Measurements from ENCODE around the gene S100A1. TPM values are rescaled to one million over a fixed set of nuclear protein-coding genes. Genes with fewer than 3 reads are reported as not detected.
"Not testable (repeated sequence)": the region's sequence is repeated elsewhere in the genome, so short reads cannot be mapped to it uniquely, and the experiment has no call there.

The S100A1 gene
- 1 to 10 TPM; 2.4 to 8.3 (median 2.8) TPM for total RNA-seq

GRCh38 chr1:153627715-153628626, at the start of gene S100A1:
Gene S100A1 (plus strand): TSS chr1:153628434. CDS start chr1:153630522, 2,088 bp downstream.
- no peaks in the 10 kb centered on the region for H3K27me3 ChIP-seq
- peak within 1 kb of the TSS; percentile 60 to 91 (median 86) for H3K27ac ChIP-seq
- H3K9me3 ChIP-seq, result no peaks in the 10 kb centered on the region
- whole genome bisulfite sequencing, 2 donors (ENCODE audit: low coverage in 1 of 2), result 0 to 80% methylated on average over 1 of the region's 10 CpGs
- TF ChIP-seq POLR2A (IDR thresholded peaks at IDR 0.05) (no peak), EP300 (IDR thresholded peaks at IDR 0.05) (no peak), POLR2AphosphoS5 (IDR thresholded peaks at IDR 0.05) (no peak), CTCF (IDR thresholded peaks at IDR 0.05) (no peak)
- H3K4me1 ChIP-seq, result peaks cover 0 to 59% (median 15%) of the 10 kb centered on the region in 3 donors
- H3K36me3 ChIP-seq, result peaks cover 0 to 23% of the 10 kb centered on the region in 2 donors
- ATAC-seq, result peak; percentile 23
- H3K4me3 ChIP-seq, result peak within 1 kb of the TSS; percentile 46 to 61

GRCh38 chr1:153578490-153578889, 49.7 kb upstream of the S100A1 start:
- no peaks in the 10 kb centered on the region for H3K27me3 ChIP-seq
- H3K27ac ChIP-seq, result no peak overlapping the region
- H3K36me3 ChIP-seq, result no peaks in the 10 kb centered on the region
- H3K4me1 ChIP-seq, result no peaks in the 10 kb centered on the region
- no peak for ATAC-seq
- no peaks in the 10 kb centered on the region for H3K9me3 ChIP-seq
- no peak overlapping the region for H3K4me3 ChIP-seq
- TF ChIP-seq POLR2A (IDR thresholded peaks at IDR 0.05) (no peak), CTCF (IDR thresholded peaks at IDR 0.05) (no peak), EP300 (IDR thresholded peaks at IDR 0.05) (no peak), POLR2AphosphoS5 (IDR thresholded peaks at IDR 0.05) (no peak)

- Histone ChIP-seq H3K9me3 (no peaks in the 10 kb centered on the region), H3K4me1 (no peaks in the 10 kb centered on the region), H3K27me3 (no peaks in the 10 kb centered on the region), H3K4me3 (no peak overlapping the region), H3K27ac (no peak overlapping the region), H3K36me3 (no peaks in the 10 kb centered on the region)
- ATAC-seq, result no peak
- TF ChIP-seq POLR2A (IDR thresholded peaks at IDR 0.05) (no peak), POLR2AphosphoS5 (IDR thresholded peaks at IDR 0.05) (no peak), CTCF (IDR thresholded peaks at IDR 0.05) (no peak), EP300 (IDR thresholded peaks at IDR 0.05) (no peak)
- WGBS, 2 donors (ENCODE audit: low coverage in 1 of 2), result 50 to 76% methylated on average over 1 to 2 of the region's 3 CpGs
Measured at GRCh38 chr1:153578936-153579335, 49.3 kb upstream of the S100A1 start.

GRCh38 chr1:153582836-153583235, 45.4 kb upstream of the S100A1 start:
- not testable (repeated sequence) for H3K4me3 ChIP-seq, H3K27ac ChIP-seq, H3K9me3 ChIP-seq, ATAC-seq, H3K27me3 ChIP-seq, H3K4me1 ChIP-seq, H3K36me3 ChIP-seq
- no CpG with 5 or more reads among the region's 34 CpGs for WGBS, 2 donors (ENCODE audit: low coverage in 1 of 2)

- ATAC-seq, H3K9me3 ChIP-seq, H3K27me3 ChIP-seq, H3K27ac ChIP-seq, H3K4me1 ChIP-seq, H3K4me3 ChIP-seq, H3K36me3 ChIP-seq: not testable (repeated sequence)
- 100% methylated on average over 1 of the region's 3 CpGs; no CpG with 5 or more reads in 1 of the 2 donors for WGBS, 2 donors (ENCODE audit: low coverage in 1 of 2)
Measured at GRCh38 chr1:153583514-153583913, 44.7 kb upstream of the S100A1 start.

GRCh38 chr1:153583976-153584375, 44.3 kb upstream of the S100A1 start:
- Histone ChIP-seq H3K36me3 (no peaks in the 10 kb centered on the region), H3K4me1 (no peaks in the 10 kb centered on the region), H3K27ac (no peak overlapping the region), H3K9me3 (no peaks in the 10 kb centered on the region), H3K27me3 (no peaks in the 10 kb centered on the region), H3K4me3 (no peak overlapping the region)
- TF ChIP-seq POLR2AphosphoS5 (IDR thresholded peaks at IDR 0.05), result no peak
- no peak for TF ChIP-seq EP300 (IDR thresholded peaks at IDR 0.05)
- no peak for TF ChIP-seq POLR2A (IDR thresholded peaks at IDR 0.05)
- no peak for TF ChIP-seq CTCF (IDR thresholded peaks at IDR 0.05)
- WGBS, 2 donors (ENCODE audit: low coverage in 1 of 2), result 91% methylated on average over 2 of the region's 2 CpGs; no CpG with 5 or more reads in 1 of the 2 donors
- ATAC-seq, result no peak
